HepG2 (cell line): ENCODE results near the gene SNX21. TPM values are rescaled to one million over a fixed set of nuclear protein-coding genes. Genes with fewer than 3 reads are reported as not detected.

Experiments used
- ATF7 ChIP-seq, 2 experiments: fragments of 450-650 bp in 1 of 2; sonication (generic) in 1 of 2; formaldehyde crosslinking in 1 of 2; IDR thresholded peaks; 2 replicates each; pipeline versions ENCODE4 v1.4.0 to v1.6.1; 2016 to 2020; ENCODE audit warnings: antibody characterized with exemption in 1 of 2, mild to moderate bottlenecking in 1 of 2, missing genetic modification reagents in 1 of 2
- DBP ChIP-seq: sonication (generic); formaldehyde crosslinking; IDR thresholded peaks from 2 replicates; pipeline ENCODE4 v1.4.0; 2020; ENCODE audit warnings: missing genetic modification reagents; ENCODE audit errors: not compliant biosample characterization
- DZIP1 ChIP-seq: sonication (generic); formaldehyde crosslinking; IDR thresholded peaks from 2 replicates; pipeline ENCODE4 v1.5.0; 2020; ENCODE audit warnings: mild to moderate bottlenecking, missing genetic modification reagents
- FOXK1 ChIP-seq: sonication (generic); formaldehyde crosslinking; IDR thresholded peaks from 2 replicates; pipeline ENCODE4 v1.4.0; 2020; ENCODE audit warnings: low read depth, missing genetic modification reagents, borderline replicate concordance
- MIER3 ChIP-seq: IDR thresholded peaks from 2 replicates; pipeline ENCODE4 v1.6.1; 2016; ENCODE audit warnings: missing compliant biosample characterization, borderline replicate concordance
- MXD4 ChIP-seq: IDR thresholded peaks from 2 replicates; pipeline ENCODE4 v1.6.1; 2016; ENCODE audit warnings: mild to moderate bottlenecking, missing biosample characterization, missing genetic modification reagents
- MYC ChIP-seq: sonication (generic); formaldehyde crosslinking; IDR thresholded peaks from 2 replicates; pipeline ENCODE4 v1.9.0; 2021; ENCODE audit warnings: missing genetic modification reagents, borderline replicate concordance
- MZF1 ChIP-seq: sonication (generic); formaldehyde crosslinking; IDR thresholded peaks from 2 replicates; pipeline ENCODE4 v1.8.1; 2023; ENCODE audit warnings: mild to moderate bottlenecking, missing genetic modification reagents, borderline replicate concordance
- PCBP2 ChIP-seq: fragments of 200-400 bp; formaldehyde crosslinking; optimal IDR thresholded peaks from 2 replicates; pipeline ENCODE3; 2018; ENCODE audit warnings: low read length, low read depth; ENCODE audit not compliant: poor library complexity, severe bottlenecking
- PHB2 ChIP-seq: fragments of 450-650 bp; IDR thresholded peaks from 2 replicates; pipeline ENCODE4 v1.6.1; 2018; ENCODE audit not compliant: partially characterized antibody
- PHF8 ChIP-seq: sonication (generic); formaldehyde crosslinking; IDR thresholded peaks from 2 replicates; pipeline ENCODE4 v1.5.0; 2020; ENCODE audit warnings: missing genetic modification reagents
- RARG ChIP-seq: sonication (generic); formaldehyde crosslinking; IDR thresholded peaks from 2 replicates; pipeline ENCODE4 v1.4.0; 2020; ENCODE audit warnings: low read depth, mild to moderate bottlenecking, missing genetic modification reagents
- RFX1 ChIP-seq: fragments of 450-650 bp; IDR thresholded peaks from 2 replicates; pipeline ENCODE4 v1.6.1; 2017
- RFX5 ChIP-seq: IDR thresholded peaks from 2 replicates; pipeline ENCODE4 v1.6.1; 2011; ENCODE audit warnings: low read depth, low read length, improper control_type of control experiment
- SRSF4 ChIP-seq: fragments of 200-400 bp; formaldehyde crosslinking; IDR thresholded peaks from one replicate; pipeline ENCODE4 v1.6.1; 2018; ENCODE audit warnings: mild to moderate bottlenecking, low read depth, low read length, moderate library complexity; ENCODE audit not compliant: poor library complexity, severe bottlenecking
- TAF1 ChIP-seq: sonication (generic); formaldehyde crosslinking; IDR thresholded peaks from 2 replicates; pipeline ENCODE4 v1.4.0; 2020; ENCODE audit warnings: missing genetic modification reagents
- TFE3 ChIP-seq: IDR thresholded peaks from 2 replicates; pipeline ENCODE4 v1.6.1; 2016
- ZNF138 ChIP-seq: sonication (generic); formaldehyde crosslinking; IDR thresholded peaks from 2 replicates; pipeline ENCODE4 v1.5.0; 2020; ENCODE audit warnings: mild to moderate bottlenecking, low read depth, missing genetic modification reagents
- ZNF274 ChIP-seq: sonication (generic); formaldehyde crosslinking; IDR thresholded peaks from 2 replicates; pipeline ENCODE4 v1.5.1; 2020; ENCODE audit warnings: mild to moderate bottlenecking, missing genetic modification reagents
- ZNF3 ChIP-seq: IDR thresholded peaks from 2 replicates; pipeline ENCODE4 v1.7.0; 2017; ENCODE audit warnings: inconsistent platforms
- ZNF496 ChIP-seq: sonication (generic); formaldehyde crosslinking; IDR thresholded peaks from 2 replicates; pipeline ENCODE4 v1.8.1; 2023; ENCODE audit warnings: mild to moderate bottlenecking, moderate library complexity, missing genetic modification reagents; ENCODE audit not compliant: insufficient replicate concordance
- ZNF776 ChIP-seq: sonication (generic); formaldehyde crosslinking; IDR thresholded peaks from 2 replicates; pipeline ENCODE4 v1.4.0; 2020; ENCODE audit warnings: mild to moderate bottlenecking, missing genetic modification reagents
- ZNF891 ChIP-seq: sonication (generic); formaldehyde crosslinking; IDR thresholded peaks from 2 replicates; pipeline ENCODE4 v1.5.0; 2020; ENCODE audit warnings: mild to moderate bottlenecking, missing genetic modification reagents
- polyA plus RNA-seq, 8 experiments: library from polyadenylated mRNA; depleted of rRNA in 3 of 8; stranded (reverse) in 7 of 8; unstranded in 1 of 8; fragments of >200 nt; fragmentation: Illumina TruSeq in 4 of 8; extraction: Trizol in 4 of 8; gene quantifications; 2 replicates each; pipeline versions ENCODE4 v1.2.1 to v1.2.3, GENCODE V29; 2011 to 2016; ENCODE audit warnings: low read depth in 4 of 8, missing spikeins in 1 of 8, mixed read lengths in 1 of 8; ENCODE audit not compliant: insufficient read depth in 1 of 8
- total RNA-seq, 5 experiments: library from RNA; depleted of rRNA; stranded (reverse); fragments of >200 nt; fragmentation: Illumina TruSeq; extraction: Trizol; gene quantifications; 2 replicates each; pipeline ENCODE4 v1.2.3, GENCODE V29; 2016; ENCODE audit warnings: low read depth in 1 of 5
- TF ChIP-seq, protein P1 (sequence below): sonication (generic); formaldehyde crosslinking; IDR thresholded peaks from 2 replicates; pipeline ENCODE4 v1.4.0; 2020; ENCODE audit warnings: missing genetic modification reagents

Gene SNX21
- total and polyA plus RNA-seq, 2 of the 13 experiments (the other 11 are each of a cell fraction or from before 2014, with no cell fraction given) = 7.7 to 12.8 TPM

- TF ChIP-seq TAF1 (peak; percentile 18; the same call in 1 of the 2 replicates), DZIP1 (no peak), ZNF138 (CRISPR knock-in tag) (no peak), PHF8 (CRISPR knock-in tag) (0 out of 2 replicates have a peak, but pooled peaks have one; percentile 36), ZNF496 (CRISPR knock-in tag) (no peak), MIER3 (no peak), ZNF274 (CRISPR knock-in tag) (no peak), MZF1 (CRISPR knock-in tag) (no peak), RFX5 (no peak), ZNF776 (no peak), MYC (CRISPR knock-in tag) (0 out of 2 replicates have a peak, but pooled peaks have one; percentile 25), PCBP2 (no peak), SRSF4 (no peak), ZNF3 (CRISPR knock-in tag) (0 out of 2 replicates have a peak, but pooled peaks have one; percentile 20), MXD4 (CRISPR knock-in tag) (0 out of 2 replicates have a peak, but pooled peaks have one; percentile 47), TFE3 (CRISPR knock-in tag) (no peak), ATF7 (IDR thresholded peaks at IDR 0.05) (no peak), ATF7 (CRISPR knock-in tag; IDR thresholded peaks at IDR 0.05) (no peak), DBP (no peak), PHB2 (no peak), ZNF891 (no peak), RARG (CRISPR knock-in tag) (no peak), RFX1 (no peak), FOXK1 (no peak)
- TF ChIP-seq, protein P1, sequence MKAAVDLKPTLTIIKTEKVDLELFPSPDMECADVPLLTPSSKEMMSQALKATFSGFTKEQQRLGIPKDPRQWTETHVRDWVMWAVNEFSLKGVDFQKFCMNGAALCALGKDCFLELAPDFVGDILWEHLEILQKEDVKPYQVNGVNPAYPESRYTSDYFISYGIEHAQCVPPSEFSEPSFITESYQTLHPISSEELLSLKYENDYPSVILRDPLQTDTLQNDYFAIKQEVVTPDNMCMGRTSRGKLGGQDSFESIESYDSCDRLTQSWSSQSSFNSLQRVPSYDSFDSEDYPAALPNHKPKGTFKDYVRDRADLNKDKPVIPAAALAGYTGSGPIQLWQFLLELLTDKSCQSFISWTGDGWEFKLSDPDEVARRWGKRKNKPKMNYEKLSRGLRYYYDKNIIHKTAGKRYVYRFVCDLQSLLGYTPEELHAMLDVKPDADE (CRISPR knock-in tag) = no peak
Measured at GRCh38 chr20:45826381-45827019, 7.1 kb upstream of the SNX21 start (continued).
